Liver (tissue), 9 donors: ENCODE data around the gene HSPA1B. TPM values are rescaled to one million over a fixed set of nuclear protein-coding genes. Genes with fewer than 3 reads are reported as not detected.

Experiments used
- DNase-seq: peaks from one replicate; pipeline ENCODE4 v3.0.0-alpha.2; 2017; ENCODE audit warnings: low spot score
- H3K27ac ChIP-seq, 2 donors: one replicate each; pipeline ENCODE4 v1.7.0; 2013; ENCODE audit warnings: inconsistent platforms in 2 of 2, low read length in 2 of 2, control low read depth in 1 of 2, low read depth in 1 of 2, mild to moderate bottlenecking in 1 of 2
- H3K27me3 ChIP-seq, 4 donors: one replicate each; pipeline versions ENCODE4 v1.6.1 to v1.7.0; 2013; ENCODE audit warnings: low read length in 3 of 4, inconsistent platforms in 1 of 4, mild to moderate bottlenecking in 1 of 4, moderate library complexity in 1 of 4; ENCODE audit not compliant: control insufficient read depth in 4 of 4, insufficient read depth in 4 of 4
- H3K36me3 ChIP-seq, 4 donors: one replicate each; pipeline versions ENCODE4 v1.6.1 to v1.7.0; 2013; ENCODE audit warnings: low read length in 3 of 4, mild to moderate bottlenecking in 3 of 4, low read depth in 1 of 4, moderate library complexity in 1 of 4; ENCODE audit not compliant: control insufficient read depth in 4 of 4, insufficient read depth in 3 of 4
- H3K4me1 ChIP-seq, 4 donors: one replicate each; pipeline versions ENCODE4 v1.6.1 to v1.7.0; 2013; ENCODE audit warnings: low read length in 3 of 4, mild to moderate bottlenecking in 3 of 4, moderate library complexity in 1 of 4; ENCODE audit not compliant: control insufficient read depth in 4 of 4, insufficient read depth in 4 of 4
- H3K4me3 ChIP-seq, 3 donors: one replicate each; pipeline versions ENCODE4 v1.6.1 to v1.7.0; 2013; ENCODE audit warnings: low read length in 3 of 3, control low read depth in 1 of 3, low read depth in 1 of 3, mild to moderate bottlenecking in 1 of 3
- H3K9ac ChIP-seq, 2 donors: one replicate each; pipeline ENCODE4 v1.7.0; 2013; ENCODE audit warnings: low read length in 2 of 2, mild to moderate bottlenecking in 2 of 2, moderate library complexity in 2 of 2, control low read depth in 1 of 2, low read depth in 1 of 2
- H3K9me3 ChIP-seq, 4 donors: one replicate each; pipeline versions ENCODE4 v1.6.1 to v1.7.0; 2013; ENCODE audit warnings: low read length in 3 of 4; ENCODE audit not compliant: control insufficient read depth in 4 of 4
- ATF3 ChIP-seq: IDR thresholded peaks from 2 replicates; pipeline ENCODE4 v1.6.1; 2016; ENCODE audit warnings: antibody characterized with exemption
- EGR1 ChIP-seq, 2 donors: IDR thresholded peaks; 2 replicates each; pipeline ENCODE4 v1.6.1; 2016 to 2018; ENCODE audit warnings: antibody characterized with exemption in 2 of 2, low read depth in 2 of 2
- FOXA1 ChIP-seq: IDR thresholded peaks from 2 replicates; pipeline ENCODE4 v1.6.1; 2016; ENCODE audit warnings: antibody characterized with exemption
- FOXA2 ChIP-seq: IDR thresholded peaks from 2 replicates; pipeline ENCODE4 v1.6.1; 2016; ENCODE audit warnings: antibody characterized with exemption
- GABPA ChIP-seq, 2 donors: IDR thresholded peaks in 1 of 2; conservative IDR thresholded peaks in 1 of 2; 2 replicates each; pipeline ENCODE4 v1.6.1; 2016; ENCODE audit warnings: antibody characterized with exemption in 2 of 2, mild to moderate bottlenecking in 1 of 2, moderate library complexity in 1 of 2
- HNF4A ChIP-seq, 2 donors: conservative IDR thresholded peaks; 2 replicates each; pipeline ENCODE4 v1.6.1; 2016; ENCODE audit warnings: antibody characterized with exemption in 2 of 2, mild to moderate bottlenecking in 2 of 2
- HNF4G ChIP-seq: IDR thresholded peaks from 2 replicates; pipeline ENCODE4 v1.6.1; 2016; ENCODE audit warnings: antibody characterized with exemption
- JUND ChIP-seq, 2 donors: IDR thresholded peaks; 2 replicates each; pipeline ENCODE4 v1.6.1; 2016; ENCODE audit warnings: antibody characterized with exemption in 2 of 2
- NR2F2 ChIP-seq: IDR thresholded peaks from 2 replicates; pipeline ENCODE4 v1.6.1; 2016; ENCODE audit warnings: antibody characterized with exemption
- RAD21 ChIP-seq, 2 donors: IDR thresholded peaks; 2 replicates each; pipeline ENCODE4 v1.6.1; 2016; ENCODE audit warnings: antibody characterized with exemption in 2 of 2, mild to moderate bottlenecking in 2 of 2
- RXRA ChIP-seq, 2 donors: IDR thresholded peaks; 2 replicates each; pipeline ENCODE4 v1.6.1; 2017 to 2018; ENCODE audit warnings: antibody characterized with exemption in 2 of 2, mild to moderate bottlenecking in 1 of 2
- SP1 ChIP-seq: IDR thresholded peaks from 2 replicates; pipeline ENCODE4 v1.6.1; 2018; ENCODE audit warnings: antibody characterized with exemption, mild to moderate bottlenecking
- TAF1 ChIP-seq: conservative IDR thresholded peaks from 2 replicates; pipeline ENCODE4 v1.6.1; 2016; ENCODE audit warnings: antibody characterized with exemption, mild to moderate bottlenecking
- YY1 ChIP-seq: IDR thresholded peaks from 2 replicates; pipeline ENCODE4 v1.6.1; 2016; ENCODE audit warnings: antibody characterized with exemption, mild to moderate bottlenecking
- ZBTB33 ChIP-seq: IDR thresholded peaks from 2 replicates; pipeline ENCODE4 v1.6.1; 2016; ENCODE audit warnings: antibody characterized with exemption
- WGBS: extraction: QIAGEN DNeasy Blood & Tissue Kit; methylation state at CpG from one replicate; pipeline ENCODE4 v1.1.7; 2013; 5-methylcytosine and 5-hydroxymethylcytosine counted together
- polyA plus RNA-seq, 2 donors: library from polyadenylated mRNA; stranded (reverse) in 1 of 2; unstranded in 1 of 2; fragments of 200-250 nt in 1 of 2; fragments of >200 nt in 1 of 2; fragmentation: Nextera tagmentation in 1 of 2; extraction: Ambion mirVana in 1 of 2; gene quantifications; one replicate each; pipeline versions ENCODE4 v1.2.1 to v1.2.3, GENCODE V29; 2013 to 2015
- total RNA-seq, 2 donors: library from RNA; depleted of rRNA; stranded (reverse); fragments of >200 nt; gene quantifications; one replicate each; pipeline ENCODE4 v1.2.3, GENCODE V29; 2014
- TF ChIP-seq, protein P1 (sequence below): fragments of 150-350 bp; IDR thresholded peaks from 2 replicates; pipeline ENCODE4 v1.5.1; 2017; ENCODE audit warnings: improper control_type of control experiment, low read depth, low read length; ENCODE audit not compliant: missing input control
- TF ChIP-seq, protein P2 (sequence below): IDR thresholded peaks from 2 replicates; pipeline ENCODE4 v1.6.1; 2016; ENCODE audit warnings: antibody characterized with exemption, mild to moderate bottlenecking
- TF ChIP-seq, protein P3 (sequence below): IDR thresholded peaks from 2 replicates; pipeline ENCODE4 v1.6.1; 2016; ENCODE audit warnings: antibody characterized with exemption
- donor health status: healthy.
- donor health status: healthy.
- donor health status: healthy.
- donor health status: healthy.
- donor health status: healthy.

HSPA1B gene
- total and polyA plus RNA-seq, 4 donors: 9.5 to 165 (median 43.9) TPM

GRCh38 chr6:31871046-31871659 lies 43.6 kb downstream of the HSPA1B start:
- Histone ChIP-seq H3K9ac (no peak overlapping the region), H3K4me3 (no peak overlapping the region), H3K4me1 (no peaks in the 10 kb centered on the region), H3K27me3 (no peaks in the 10 kb centered on the region), H3K36me3 (no peaks in the 10 kb centered on the region), H3K9me3 (no peaks in the 10 kb centered on the region), H3K27ac (no peak overlapping the region)
- no peak for DNase-seq
- TF ChIP-seq NR2F2 (no peak), SP1 (no peak), FOXA1 (no peak), TAF1 (no peak), RAD21 (IDR thresholded peaks at IDR 0.05) (no peak), YY1 (no peak), JUND (IDR thresholded peaks at IDR 0.05) (no peak), EGR1 (IDR thresholded peaks at IDR 0.05; ENCODE audit: low read depth in 2 of 2) (no peak), GABPA (IDR thresholded peaks at IDR 0.05 in 1 of 2, conservative IDR thresholded peaks at IDR 0.05 in 1 of 2) (no peak), RXRA (IDR thresholded peaks at IDR 0.05) (no peak)
- WGBS: 70% methylated on average over 9 of the region's 9 CpGs

DNA sequence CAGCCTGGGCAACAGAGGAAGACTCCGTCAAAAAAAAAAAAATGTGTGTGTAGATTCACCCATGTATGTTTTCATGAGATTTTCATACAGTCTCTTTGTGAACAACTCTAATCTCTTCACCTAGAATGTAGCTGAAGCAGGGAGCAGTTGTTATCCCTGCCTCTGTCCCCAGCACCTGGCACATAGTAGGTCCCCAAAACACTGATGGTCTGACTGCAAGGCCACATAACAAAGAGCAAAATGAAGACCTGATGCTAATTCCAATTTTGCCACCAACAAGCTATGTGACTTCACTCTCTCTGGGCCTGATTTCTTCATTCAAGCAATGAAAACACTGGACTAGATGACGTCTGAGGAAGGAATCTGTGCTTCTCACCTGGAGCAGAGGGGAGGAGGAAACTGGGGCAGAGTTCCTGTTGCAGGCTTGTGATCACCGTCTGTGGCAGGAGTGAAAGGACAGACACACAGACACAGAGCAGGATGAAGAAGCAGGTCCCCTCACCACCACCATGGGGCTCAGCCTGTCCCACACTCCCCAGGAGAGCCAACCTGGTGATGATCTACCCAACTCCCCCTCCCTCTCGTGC lies 46.6 kb downstream of the HSPA1B start:
- Histone ChIP-seq H3K9ac (no peak overlapping the region), H3K27ac (no peak overlapping the region)
- 67% methylated on average over 4 of the region's 4 CpGs for WGBS

DNA sequence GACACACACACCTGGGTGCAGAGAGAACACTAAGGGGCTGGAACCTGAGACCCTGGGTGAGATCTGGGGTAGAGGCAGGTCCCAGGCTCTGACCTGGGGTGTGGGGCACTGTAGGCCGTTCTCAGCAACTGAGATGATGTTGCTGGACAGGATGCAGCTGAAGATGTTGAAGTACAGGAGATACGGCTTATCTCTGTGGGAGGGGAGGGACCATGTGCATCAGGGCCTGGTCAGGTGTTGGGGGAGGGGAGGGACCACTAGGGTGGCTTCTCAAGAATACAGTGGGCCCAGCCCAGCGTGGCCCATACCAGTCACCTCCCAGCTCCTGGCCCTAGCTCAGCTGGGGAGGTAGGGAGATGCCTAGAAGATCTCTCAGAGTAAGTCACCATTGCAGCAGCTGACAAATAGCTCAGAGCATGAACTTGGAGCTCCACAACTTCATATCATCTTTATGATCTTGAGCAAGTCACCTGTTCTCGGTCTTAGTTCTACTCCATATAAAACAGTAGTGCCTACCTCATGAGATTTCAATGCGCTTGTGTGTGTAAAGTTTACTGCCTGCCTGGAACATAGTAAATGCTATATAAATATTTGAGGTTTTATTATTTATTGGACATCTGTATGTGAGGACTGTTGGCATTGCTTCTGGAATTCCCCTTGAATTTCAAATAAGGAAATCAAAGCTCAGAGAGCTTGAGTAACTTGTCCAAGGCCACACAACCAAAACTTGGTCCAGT lies 47.5 kb downstream of the HSPA1B start:
- WGBS: 77% methylated on average over 5 of the region's 5 CpGs
- Histone ChIP-seq H3K27me3 (no peaks in the 10 kb centered on the region), H3K9me3 (no peaks in the 10 kb centered on the region), H3K27ac (no peak overlapping the region), H3K4me3 (no peak overlapping the region), H3K9ac (no peak overlapping the region), H3K4me1 (no peaks in the 10 kb centered on the region), H3K36me3 (peaks cover 0 to 5% (median 2%) of the 10 kb centered on the region in 4 donors)
- no peak for DNase-seq
- TF ChIP-seq FOXA2 (no peak), JUND (IDR thresholded peaks at IDR 0.05) (no peak), ATF3 (no peak), RXRA (IDR thresholded peaks at IDR 0.05) (no peak), TAF1 (no peak), FOXA1 (no peak), SP1 (no peak), GABPA (IDR thresholded peaks at IDR 0.05 in 1 of 2, conservative IDR thresholded peaks at IDR 0.05 in 1 of 2) (no peak), YY1 (no peak), EGR1 (IDR thresholded peaks at IDR 0.05; ENCODE audit: low read depth in 2 of 2) (no peak), ZBTB33 (no peak), HNF4A (conservative IDR thresholded peaks at IDR 0.05) (no peak), HNF4G (no peak), RAD21 (IDR thresholded peaks at IDR 0.05) (no peak)
- TF ChIP-seq, protein P1, sequence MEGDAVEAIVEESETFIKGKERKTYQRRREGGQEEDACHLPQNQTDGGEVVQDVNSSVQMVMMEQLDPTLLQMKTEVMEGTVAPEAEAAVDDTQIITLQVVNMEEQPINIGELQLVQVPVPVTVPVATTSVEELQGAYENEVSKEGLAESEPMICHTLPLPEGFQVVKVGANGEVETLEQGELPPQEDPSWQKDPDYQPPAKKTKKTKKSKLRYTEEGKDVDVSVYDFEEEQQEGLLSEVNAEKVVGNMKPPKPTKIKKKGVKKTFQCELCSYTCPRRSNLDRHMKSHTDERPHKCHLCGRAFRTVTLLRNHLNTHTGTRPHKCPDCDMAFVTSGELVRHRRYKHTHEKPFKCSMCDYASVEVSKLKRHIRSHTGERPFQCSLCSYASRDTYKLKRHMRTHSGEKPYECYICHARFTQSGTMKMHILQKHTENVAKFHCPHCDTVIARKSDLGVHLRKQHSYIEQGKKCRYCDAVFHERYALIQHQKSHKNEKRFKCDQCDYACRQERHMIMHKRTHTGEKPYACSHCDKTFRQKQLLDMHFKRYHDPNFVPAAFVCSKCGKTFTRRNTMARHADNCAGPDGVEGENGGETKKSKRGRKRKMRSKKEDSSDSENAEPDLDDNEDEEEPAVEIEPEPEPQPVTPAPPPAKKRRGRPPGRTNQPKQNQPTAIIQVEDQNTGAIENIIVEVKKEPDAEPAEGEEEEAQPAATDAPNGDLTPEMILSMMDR: no peak
- TF ChIP-seq, protein P2, sequence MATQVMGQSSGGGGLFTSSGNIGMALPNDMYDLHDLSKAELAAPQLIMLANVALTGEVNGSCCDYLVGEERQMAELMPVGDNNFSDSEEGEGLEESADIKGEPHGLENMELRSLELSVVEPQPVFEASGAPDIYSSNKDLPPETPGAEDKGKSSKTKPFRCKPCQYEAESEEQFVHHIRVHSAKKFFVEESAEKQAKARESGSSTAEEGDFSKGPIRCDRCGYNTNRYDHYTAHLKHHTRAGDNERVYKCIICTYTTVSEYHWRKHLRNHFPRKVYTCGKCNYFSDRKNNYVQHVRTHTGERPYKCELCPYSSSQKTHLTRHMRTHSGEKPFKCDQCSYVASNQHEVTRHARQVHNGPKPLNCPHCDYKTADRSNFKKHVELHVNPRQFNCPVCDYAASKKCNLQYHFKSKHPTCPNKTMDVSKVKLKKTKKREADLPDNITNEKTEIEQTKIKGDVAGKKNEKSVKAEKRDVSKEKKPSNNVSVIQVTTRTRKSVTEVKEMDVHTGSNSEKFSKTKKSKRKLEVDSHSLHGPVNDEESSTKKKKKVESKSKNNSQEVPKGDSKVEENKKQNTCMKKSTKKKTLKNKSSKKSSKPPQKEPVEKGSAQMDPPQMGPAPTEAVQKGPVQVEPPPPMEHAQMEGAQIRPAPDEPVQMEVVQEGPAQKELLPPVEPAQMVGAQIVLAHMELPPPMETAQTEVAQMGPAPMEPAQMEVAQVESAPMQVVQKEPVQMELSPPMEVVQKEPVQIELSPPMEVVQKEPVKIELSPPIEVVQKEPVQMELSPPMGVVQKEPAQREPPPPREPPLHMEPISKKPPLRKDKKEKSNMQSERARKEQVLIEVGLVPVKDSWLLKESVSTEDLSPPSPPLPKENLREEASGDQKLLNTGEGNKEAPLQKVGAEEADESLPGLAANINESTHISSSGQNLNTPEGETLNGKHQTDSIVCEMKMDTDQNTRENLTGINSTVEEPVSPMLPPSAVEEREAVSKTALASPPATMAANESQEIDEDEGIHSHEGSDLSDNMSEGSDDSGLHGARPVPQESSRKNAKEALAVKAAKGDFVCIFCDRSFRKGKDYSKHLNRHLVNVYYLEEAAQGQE: no peak

More for the DNA sequence above, 46.6 kb downstream of the HSPA1B start:
- H3K4me1 ChIP-seq: no peaks in the 10 kb centered on the region
- H3K4me3 ChIP-seq: no peak overlapping the region
- no peaks in the 10 kb centered on the region for H3K27me3 ChIP-seq
- DNase-seq: no peak
- no peaks in the 10 kb centered on the region for H3K36me3 ChIP-seq
- TF ChIP-seq, protein P3, sequence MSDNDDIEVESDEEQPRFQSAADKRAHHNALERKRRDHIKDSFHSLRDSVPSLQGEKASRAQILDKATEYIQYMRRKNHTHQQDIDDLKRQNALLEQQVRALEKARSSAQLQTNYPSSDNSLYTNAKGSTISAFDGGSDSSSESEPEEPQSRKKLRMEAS: no peak
- no peaks in the 10 kb centered on the region for H3K9me3 ChIP-seq
